Left lobe of liver (tissue), 2 donors: ENCODE data around the gene LDB2. TPM values are rescaled to one million over a fixed set of nuclear protein-coding genes. Genes with fewer than 3 reads are reported as not detected.

Source experiments
- ATAC-seq: fragments of 200-7000 bp; cut with Tn5 transposase; one replicate; pipeline ENCODE4 v1.9.1; 2020; ENCODE audit warnings: mild to moderate bottlenecking, moderate library complexity
- DNase-seq: peaks from one replicate; pipeline ENCODE4 v3.0.0-alpha.2; 2020; ENCODE audit warnings: low spot score
- total RNA-seq: library from RNA; stranded (reverse); gene quantifications from one replicate; pipeline ENCODE4 v1.2.1, GENCODE V29; 2021
- donor health status: DM: no; HTN: no; CAD: no; lungs with moderate emphysema.
- donor health status: DM: no; HTN: yes; CAD: no.

Gene LDB2
- total RNA-seq, 1 donor from 2014 or later: 21.0 TPM

- ATAC-seq (no peak), DNase-seq (no peak)
These were observed 289.8 kb downstream of the LDB2 start for GRCh38 chr4:16608611-16609125.

- no peak for DNase-seq
- ATAC-seq: no peak
These were observed 290.3 kb downstream of the LDB2 start for GRCh38 chr4:16608123-16608522.

DNA sequence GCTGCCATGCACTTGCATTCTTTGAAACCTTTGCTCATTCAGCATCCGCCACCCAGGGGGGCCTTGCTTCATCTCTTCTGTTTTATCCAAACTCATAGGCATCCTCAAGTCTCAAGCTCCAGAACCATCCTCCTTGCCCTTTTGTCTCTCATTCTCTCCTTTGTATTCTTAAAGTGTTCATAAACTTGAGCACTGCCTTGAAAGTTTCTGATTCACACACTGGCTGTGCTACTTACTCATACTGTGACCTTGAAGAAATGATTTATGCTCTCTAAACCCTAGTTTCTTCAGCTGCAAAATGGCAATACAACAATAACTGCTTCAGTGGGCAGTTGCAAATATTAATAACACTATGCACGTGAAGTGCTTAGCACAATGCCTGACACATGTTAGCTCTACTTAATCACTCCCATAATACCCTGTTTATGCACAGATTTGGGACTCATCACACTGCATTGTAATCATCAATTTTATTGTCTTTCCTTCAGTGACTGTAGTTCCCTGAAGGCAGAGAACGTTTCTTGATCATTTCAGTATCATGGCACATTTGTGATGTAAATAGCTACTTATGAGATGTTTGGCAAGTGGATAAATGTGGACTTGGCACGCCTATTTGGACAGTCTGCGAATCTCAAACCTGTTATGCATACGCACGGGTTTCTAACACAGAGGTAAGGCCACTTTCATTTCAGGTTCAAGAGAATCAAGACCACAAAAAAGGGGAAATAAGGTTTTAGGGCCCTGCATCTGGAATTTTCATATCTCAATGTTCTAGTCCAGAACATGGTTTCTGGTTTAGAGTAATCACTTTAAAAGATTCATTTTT is 291.0 kb downstream of the LDB2 start:
- no peak for DNase-seq
- no peak for ATAC-seq

GRCh38 chr4:16606691-16607090 is 291.8 kb downstream of the LDB2 start:
- no peak for ATAC-seq
- no peak for DNase-seq

- ATAC-seq (no peak), DNase-seq (no peak)
These were observed 295.3 kb downstream of the LDB2 start for GRCh38 chr4:16603178-16603577.

GRCh38 chr4:16598597-16599206 is 299.7 kb downstream of the LDB2 start:
- DNase-seq (no peak), ATAC-seq (no peak)

DNA sequence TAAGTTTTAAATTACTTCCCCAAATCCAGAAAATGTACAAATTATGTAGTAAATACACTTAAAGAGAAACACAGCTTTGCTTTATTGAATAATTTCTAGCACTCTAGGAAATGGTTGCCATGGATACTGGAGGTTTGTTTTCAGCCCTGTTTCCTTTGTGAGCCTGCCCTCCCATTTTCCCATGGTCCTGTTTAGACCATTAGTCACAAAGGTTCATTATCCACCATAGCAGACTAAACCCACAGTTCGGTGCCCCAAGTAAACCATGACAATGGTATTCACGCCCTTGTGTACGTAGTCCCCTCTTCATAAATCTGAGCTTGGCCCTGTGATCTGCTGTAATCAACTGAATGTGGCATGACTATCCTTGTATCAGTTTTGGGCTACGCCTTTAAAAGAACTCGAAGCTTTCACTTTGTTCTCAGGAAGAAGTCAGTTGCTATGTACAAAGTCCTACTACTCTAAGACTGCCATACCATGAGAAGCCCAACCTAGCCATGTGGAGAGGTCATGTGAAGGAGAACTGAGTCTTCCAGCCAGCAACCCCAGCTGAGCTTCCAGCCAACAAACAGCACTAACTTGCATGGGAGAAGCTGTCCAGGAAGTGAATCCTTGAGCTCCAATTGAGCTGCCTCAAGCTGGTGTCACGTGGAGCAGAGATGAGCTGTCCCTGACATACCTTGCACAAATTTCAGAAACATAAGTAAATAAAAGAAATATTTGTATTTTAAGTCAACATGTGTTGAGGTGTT is 300.4 kb downstream of the LDB2 start:
- ATAC-seq (no peak), DNase-seq (no peak)

- DNase-seq (no peak), ATAC-seq (no peak)
These were observed 301.0 kb downstream of the LDB2 start for GRCh38 chr4:16597443-16597842.

DNA sequence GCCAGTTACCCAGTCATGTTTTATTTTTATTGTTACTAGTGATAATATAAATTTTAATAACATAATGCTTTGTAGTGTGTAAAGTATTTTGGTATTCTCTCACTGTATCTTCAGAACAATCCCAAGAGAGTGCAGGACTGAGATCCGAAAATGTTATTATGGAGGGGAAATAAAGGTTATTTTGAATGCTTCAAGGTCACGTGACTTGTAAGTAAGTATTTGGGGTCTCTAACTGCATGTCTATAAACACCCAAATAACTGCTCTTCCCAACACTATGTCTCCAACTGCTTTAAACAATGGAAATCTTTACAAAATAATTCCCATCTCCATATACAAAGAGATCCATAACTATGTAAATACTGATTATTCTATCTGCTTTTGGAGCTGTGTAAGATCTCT is 302.2 kb downstream of the LDB2 start:
- DNase-seq (no peak), ATAC-seq (no peak)

- ATAC-seq (no peak), DNase-seq (no peak)
These were observed 304.3 kb downstream of the LDB2 start for GRCh38 chr4:16594128-16594527.

- DNase-seq (no peak), ATAC-seq (no peak)
These were observed 305.1 kb downstream of the LDB2 start for GRCh38 chr4:16593386-16593785.

GRCh38 chr4:16591272-16591826 is 307.1 kb downstream of the LDB2 start:
- ATAC-seq: no peak
- DNase-seq: no peak

- ATAC-seq (no peak), DNase-seq (no peak)
These were observed 307.6 kb downstream of the LDB2 start for GRCh38 chr4:16590797-16591196.

GRCh38 chr4:16588651-16589050 is 309.8 kb downstream of the LDB2 start:
- ATAC-seq (no peak), DNase-seq (no peak)

- no peak for DNase-seq
- no peak for ATAC-seq
These were observed 310.3 kb downstream of the LDB2 start for GRCh38 chr4:16588149-16588548.

- ATAC-seq (no peak), DNase-seq (no peak)
These were observed 313.4 kb downstream of the LDB2 start for GRCh38 chr4:16585053-16585452.

GRCh38 chr4:16583764-16584163 is 314.7 kb downstream of the LDB2 start:
- DNase-seq (no peak), ATAC-seq (no peak)

DNA sequence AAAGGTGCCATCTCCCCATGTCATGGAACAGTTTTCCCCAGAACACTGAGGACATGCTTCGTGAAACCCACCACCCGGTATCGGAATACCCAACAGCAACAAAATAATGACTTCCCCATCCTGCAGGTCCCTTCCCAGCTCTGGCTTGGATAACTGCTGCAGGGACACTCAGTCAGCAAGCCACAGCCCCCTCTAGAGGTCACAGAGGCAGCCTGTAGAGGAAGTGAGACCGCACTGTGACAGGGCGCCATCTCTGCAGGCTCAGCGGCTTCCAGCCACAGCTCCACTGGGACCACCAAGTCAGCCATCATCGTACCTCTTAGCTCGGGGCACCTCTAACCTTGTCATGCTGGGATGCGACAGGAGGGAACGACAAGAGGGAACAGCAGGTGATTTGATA is 315.9 kb downstream of the LDB2 start:
- ATAC-seq: no peak
- DNase-seq: no peak

DNA sequence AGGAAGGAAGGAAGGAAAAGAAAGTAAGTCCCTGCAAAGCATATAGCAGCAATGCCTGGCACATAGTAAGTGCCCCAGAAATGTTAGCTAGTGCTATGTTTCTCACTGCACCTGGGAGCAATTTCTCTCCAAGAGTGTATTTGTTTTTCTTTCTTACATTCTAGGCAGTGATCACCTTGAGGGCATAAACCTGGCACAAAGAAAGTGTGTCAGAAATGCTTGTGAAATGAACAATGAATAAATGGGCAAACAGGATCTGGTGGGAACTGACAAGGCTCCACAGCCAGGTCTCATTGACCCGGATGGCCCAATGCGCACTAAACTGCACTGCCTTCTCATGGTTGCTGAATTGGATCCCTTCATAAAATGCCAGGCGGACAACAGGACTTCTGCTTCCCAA is 316.4 kb downstream of the LDB2 start:
- ATAC-seq: no peak

DNA sequence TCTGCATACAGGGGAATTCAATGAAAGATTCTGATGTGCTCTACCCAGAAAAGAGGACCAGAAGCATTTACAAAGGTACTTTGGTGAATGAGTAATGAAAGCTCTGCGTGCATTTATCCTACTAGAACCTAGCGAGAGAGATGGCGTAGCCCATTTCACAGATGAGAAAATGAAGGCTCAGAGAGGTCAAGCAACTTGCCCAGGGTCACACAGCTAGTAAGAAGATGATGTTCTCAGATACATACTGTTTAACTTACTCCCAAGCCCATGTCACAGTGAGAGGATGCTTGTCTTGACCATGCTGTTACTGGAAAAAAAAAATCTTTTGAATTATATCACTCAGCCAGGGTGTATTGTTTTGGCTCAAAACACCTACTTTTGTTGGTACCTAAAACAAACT is 317.3 kb downstream of the LDB2 start:
- DNase-seq (no peak), ATAC-seq (no peak)

More for the DNA sequence above, 316.4 kb downstream of the LDB2 start:
- no peak for DNase-seq

- DNase-seq (no peak), ATAC-seq (no peak)
These were observed 317.9 kb downstream of the LDB2 start for GRCh38 chr4:16580514-16580913.
